ENCODE measurements around the gene VIT. TPM values are rescaled to one million over a fixed set of nuclear protein-coding genes. Genes with fewer than 3 reads are reported as not detected.

The VIT gene
- total RNA-seq, 2 donors from 2014 or later: 23.9 to 31.4 TPM

GRCh38 chr2:36801088-36801487 is 104.6 kb downstream of the VIT start:
- Histone ChIP-seq H3K9me3 (no peaks in the 10 kb centered on the region), H3K27ac (no peak overlapping the region), H3K4me1 (ENCODE audit: control insufficient read depth in 1 of 2, low read depth in 2 of 2) (no peaks in the 10 kb centered on the region), H3K36me3 (no peaks in the 10 kb centered on the region), H3K4me3 (no peak overlapping the region), H3K27me3 (replicated peaks; ENCODE audit: insufficient read depth) (no peaks in the 10 kb centered on the region)
- ATAC-seq (ENCODE audit: insufficient number of reproducible peaks, low FRiP score, low read depth): no peak
- DNase-seq (ENCODE audit: low spot score): no peak
- no peak for TF ChIP-seq CTCF (IDR thresholded peaks at IDR 0.05)

- no peak for ATAC-seq (ENCODE audit: insufficient number of reproducible peaks, low FRiP score, low read depth)
- H3K36me3 ChIP-seq: no peaks in the 10 kb centered on the region
- H3K4me1 ChIP-seq (ENCODE audit: control insufficient read depth in 1 of 2, low read depth in 2 of 2): no peaks in the 10 kb centered on the region
- no peak for DNase-seq (ENCODE audit: low spot score)
- no peak overlapping the region for H3K4me3 ChIP-seq
- TF ChIP-seq CTCF (IDR thresholded peaks at IDR 0.05): no peak
- H3K9me3 ChIP-seq: no peaks in the 10 kb centered on the region
- H3K27ac ChIP-seq: no peak overlapping the region
- H3K27me3 ChIP-seq (replicated peaks; ENCODE audit: insufficient read depth): no peaks in the 10 kb centered on the region
Observed at GRCh38 chr2:36802952-36803351, 106.4 kb downstream of the VIT start.

GRCh38 chr2:36805635-36806224 is 109.2 kb downstream of the VIT start:
- H3K36me3 ChIP-seq: no peaks in the 10 kb centered on the region
- no peak for DNase-seq (ENCODE audit: low spot score)
- no peaks in the 10 kb centered on the region for H3K9me3 ChIP-seq
- no peak for ATAC-seq (ENCODE audit: insufficient number of reproducible peaks, low FRiP score, low read depth)
- H3K27me3 ChIP-seq (replicated peaks; ENCODE audit: insufficient read depth): no peaks in the 10 kb centered on the region
- H3K4me3 ChIP-seq: no peak overlapping the region
- H3K27ac ChIP-seq: no peak overlapping the region
- TF ChIP-seq CTCF (IDR thresholded peaks at IDR 0.05): no peak
- no peaks in the 10 kb centered on the region for H3K4me1 ChIP-seq (ENCODE audit: control insufficient read depth in 1 of 2, low read depth in 2 of 2)

- no peak for TF ChIP-seq CTCF (IDR thresholded peaks at IDR 0.05)
- H3K27ac ChIP-seq: no peak overlapping the region
Observed at GRCh38 chr2:36807223-36807886, 110.8 kb downstream of the VIT start.

GRCh38 chr2:36808386-36809068 is 112.0 kb downstream of the VIT start:
- ATAC-seq (ENCODE audit: insufficient number of reproducible peaks, low FRiP score, low read depth) (no peak), DNase-seq (ENCODE audit: low spot score) (no peak)
- TF ChIP-seq CTCF (IDR thresholded peaks at IDR 0.05): no peak
- Histone ChIP-seq H3K36me3 (no peaks in the 10 kb centered on the region), H3K4me3 (no peak overlapping the region), H3K27me3 (replicated peaks; ENCODE audit: insufficient read depth) (no peaks in the 10 kb centered on the region), H3K4me1 (ENCODE audit: control insufficient read depth in 1 of 2, low read depth in 2 of 2) (no peaks in the 10 kb centered on the region), H3K9me3 (no peaks in the 10 kb centered on the region), H3K27ac (no peak overlapping the region)

More at GRCh38 chr2:36807223-36807886, 110.8 kb downstream of the VIT start:
- Histone ChIP-seq H3K4me3 (no peak overlapping the region), H3K9me3 (no peaks in the 10 kb centered on the region), H3K36me3 (no peaks in the 10 kb centered on the region), H3K27me3 (replicated peaks; ENCODE audit: insufficient read depth) (no peaks in the 10 kb centered on the region), H3K4me1 (ENCODE audit: control insufficient read depth in 1 of 2, low read depth in 2 of 2) (no peaks in the 10 kb centered on the region)
- ATAC-seq (ENCODE audit: insufficient number of reproducible peaks, low FRiP score, low read depth): no peak
- no peak for DNase-seq (ENCODE audit: low spot score)
